Stimulated activated naive B cell treated with anti-CD40 and anti-IgM and Interleukin-4, amounts not matched to agents 10 μg/mL and 1 μg/mL and 100 μg/mL, for 72 hours (primary cell): ENCODE measurements around the gene RAB6B.

Experiments
- ATAC-seq, 2 donors: fragments of 150-1000 bp; cut with Tn5 transposase; replicated peaks; 2 replicates each; pipeline ENCODE4 v1.10.0; 2021; ENCODE audit warnings: moderate library complexity in 1 of 2
- DNase-seq: peaks from one replicate; pipeline ENCODE4 v3.0.0; 2021
- H3K27ac Mint-ChIP-seq: one replicate; pipeline ENCODE4 v1.8.0; 2022; ENCODE audit warnings: mild to moderate bottlenecking, mixed read lengths
- H3K27me3 Mint-ChIP-seq, 2 donors: one replicate each; pipeline ENCODE4 v1.8.0; 2022; ENCODE audit warnings: mixed read lengths in 2 of 2
- H3K36me3 Mint-ChIP-seq, 2 donors: one replicate each; pipeline ENCODE4 v1.8.0; 2022; ENCODE audit warnings: mixed read lengths in 2 of 2, mild to moderate bottlenecking in 1 of 2
- H3K4me1 Mint-ChIP-seq, 2 donors: one replicate each; pipeline ENCODE4 v1.8.0; 2022; ENCODE audit warnings: mixed read lengths in 2 of 2, mild to moderate bottlenecking in 1 of 2
- H3K4me3 Mint-ChIP-seq, 2 donors: one replicate each; pipeline ENCODE4 v1.8.0; 2022; ENCODE audit warnings: mild to moderate bottlenecking in 2 of 2, mixed read lengths in 2 of 2, moderate library complexity in 1 of 2
- H3K9me3 Mint-ChIP-seq, 2 donors: one replicate each; pipeline ENCODE4 v1.8.0; 2022; ENCODE audit warnings: mixed read lengths in 2 of 2, mild to moderate bottlenecking in 1 of 2

RAB6B gene

DNA sequence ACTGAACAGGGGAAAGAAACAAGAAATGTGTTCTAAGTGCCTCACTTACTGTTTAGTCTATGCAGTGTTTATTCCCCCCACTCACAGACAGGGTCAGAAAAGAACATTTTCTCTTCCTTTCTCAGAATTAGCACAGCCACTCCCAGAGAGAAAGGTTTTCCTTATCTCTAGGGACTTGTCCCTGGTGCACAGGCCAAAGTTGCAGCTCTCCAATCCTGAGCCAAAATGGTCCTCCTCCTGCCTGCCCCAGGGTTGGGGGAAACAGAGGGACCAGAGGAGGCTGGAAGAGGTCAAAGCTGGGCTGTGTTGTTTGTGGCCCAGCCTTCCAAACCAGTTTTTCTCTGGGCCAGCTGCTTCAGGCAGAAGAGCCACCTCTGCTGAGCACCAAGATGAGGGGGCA lies 12.0 kb downstream of the RAB6B start:
- Mint-ChIP-seq H3K4me3 (no peak overlapping the region), H3K9me3 (peaks cover 2 to 11% of the 10 kb centered on the region in 2 donors), H3K36me3 (no peaks in the 10 kb centered on the region), H3K4me1 (peaks cover 0 to 6% of the 10 kb centered on the region in 2 donors), H3K27me3 (peaks cover 15 to 35% of the 10 kb centered on the region in 2 donors), H3K27ac (no peak overlapping the region)
- ATAC-seq = no peak
- DNase-seq = no peak

DNA sequence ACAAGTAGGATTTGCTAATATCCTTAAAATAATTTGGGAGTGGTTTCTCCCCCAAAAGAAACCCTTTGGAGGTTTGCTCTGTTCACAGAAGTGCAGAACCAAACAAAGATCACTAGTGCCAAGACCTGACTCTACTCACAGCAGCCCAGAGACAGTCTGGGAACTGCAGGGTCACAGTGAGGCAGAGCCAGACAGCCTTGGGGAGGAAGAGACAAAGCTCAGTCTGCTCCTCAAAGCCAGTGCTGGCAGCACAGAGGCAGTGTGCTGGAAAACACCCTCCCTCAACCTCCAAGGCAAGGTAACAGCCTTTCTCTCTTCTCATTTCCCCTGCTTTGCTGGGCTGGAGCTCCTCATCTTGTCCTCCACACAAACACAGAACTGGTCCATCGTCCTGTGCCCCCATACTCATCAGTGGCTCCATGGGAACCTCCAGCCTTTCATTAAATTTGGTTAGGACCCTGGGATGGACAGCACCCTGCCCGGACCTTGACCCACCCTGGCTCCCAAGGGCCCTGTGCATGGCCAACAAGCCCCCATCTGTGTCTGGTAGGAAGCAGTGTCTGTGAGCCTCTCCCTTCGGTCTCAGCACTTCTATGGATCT lies 12.6 kb downstream of the RAB6B start:
- ATAC-seq = peak in 1 of 2 donors; percentile 22
- peaks cover 15 to 35% of the 10 kb centered on the region in 2 donors for H3K27me3 Mint-ChIP-seq
- no peak for DNase-seq
- H3K9me3 Mint-ChIP-seq = peaks cover 4 to 16% of the 10 kb centered on the region in 2 donors
- peaks cover 0 to 5% of the 10 kb centered on the region in 2 donors for H3K4me1 Mint-ChIP-seq
- no peak overlapping the region for H3K4me3 Mint-ChIP-seq
- no peaks in the 10 kb centered on the region for H3K36me3 Mint-ChIP-seq
- no peak overlapping the region for H3K27ac Mint-ChIP-seq

DNA sequence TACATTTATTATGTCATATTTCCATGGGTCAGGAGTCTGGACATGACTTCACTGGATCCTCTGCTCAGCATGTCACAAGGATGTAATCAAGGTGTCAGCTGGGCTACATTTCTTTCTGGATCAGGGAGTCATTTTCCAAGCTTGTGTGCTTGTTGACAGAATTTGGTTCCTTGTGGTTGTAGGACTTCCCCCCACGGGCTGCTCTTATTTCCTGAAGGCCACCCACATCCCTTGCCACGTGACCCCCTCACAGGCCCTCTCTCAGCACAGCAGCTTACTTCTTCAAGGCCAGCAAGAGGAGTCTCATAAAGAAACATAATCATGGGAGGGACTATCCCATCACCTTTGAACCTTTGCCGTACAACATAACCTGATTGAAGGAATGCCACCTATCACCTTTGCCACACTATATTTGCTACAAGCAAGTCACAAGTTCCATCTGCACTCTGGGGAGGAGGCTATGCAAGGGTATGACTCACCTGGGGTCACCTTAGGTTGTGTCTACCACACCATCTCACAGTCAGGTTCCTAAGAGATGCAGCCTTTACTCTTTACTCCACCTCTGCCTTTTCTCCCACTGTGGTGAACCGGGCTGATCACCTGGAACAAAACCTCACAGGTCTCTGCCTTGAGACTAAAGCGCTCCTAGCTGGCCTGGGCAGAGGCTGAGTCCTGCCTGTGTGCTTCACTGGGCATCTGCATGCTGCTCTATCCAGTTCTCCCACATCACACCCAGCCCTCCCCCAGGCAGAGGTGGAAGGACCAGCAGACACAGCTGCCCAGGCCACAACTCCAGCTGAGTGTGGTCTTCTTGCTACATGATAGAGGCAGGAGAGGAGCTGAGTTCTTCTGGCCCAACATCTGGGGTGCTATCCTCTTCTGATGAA lies 13.5 kb downstream of the RAB6B start:
- ATAC-seq (peak; percentile 29 to 53), DNase-seq (no peak)
- Mint-ChIP-seq H3K27ac (no peak overlapping the region), H3K36me3 (peaks cover 0 to 4% of the 10 kb centered on the region in 2 donors), H3K4me1 (peaks cover 0 to 2% of the 10 kb centered on the region in 2 donors), H3K27me3 (peaks cover 15 to 35% of the 10 kb centered on the region in 2 donors), H3K9me3 (peaks cover 8 to 24% of the 10 kb centered on the region in 2 donors), H3K4me3 (no peak overlapping the region)

DNA sequence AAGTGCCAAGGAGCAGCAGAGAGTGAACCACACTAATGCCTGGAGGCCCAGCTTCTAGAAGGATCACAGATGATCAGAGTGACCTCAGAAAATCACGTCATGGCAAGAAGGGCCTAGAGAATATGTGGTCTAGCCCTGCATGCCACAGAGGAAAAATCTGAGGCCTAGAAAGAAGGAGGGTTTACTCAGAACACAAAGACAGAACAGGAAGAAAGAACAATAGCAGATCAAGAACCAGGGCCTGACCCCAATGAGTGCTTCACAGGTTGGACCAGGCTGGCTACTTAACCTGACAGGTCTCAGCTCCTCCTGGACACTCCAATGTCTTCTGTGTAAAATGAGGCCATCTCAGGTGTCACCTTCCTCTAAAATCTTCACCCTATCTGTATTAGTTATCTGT lies 14.2 kb downstream of the RAB6B start:
- ATAC-seq (peak in 1 of 2 donors; percentile 21), DNase-seq (no peak)
- peaks cover 0 to 2% of the 10 kb centered on the region in 2 donors for H3K4me1 Mint-ChIP-seq
- peaks cover 11 to 29% of the 10 kb centered on the region in 2 donors for H3K9me3 Mint-ChIP-seq
- no peak overlapping the region for H3K4me3 Mint-ChIP-seq
- H3K36me3 Mint-ChIP-seq = peaks cover 0 to 4% of the 10 kb centered on the region in 2 donors
- peaks cover 15 to 41% of the 10 kb centered on the region in 2 donors for H3K27me3 Mint-ChIP-seq
- no peak overlapping the region for H3K27ac Mint-ChIP-seq

DNA sequence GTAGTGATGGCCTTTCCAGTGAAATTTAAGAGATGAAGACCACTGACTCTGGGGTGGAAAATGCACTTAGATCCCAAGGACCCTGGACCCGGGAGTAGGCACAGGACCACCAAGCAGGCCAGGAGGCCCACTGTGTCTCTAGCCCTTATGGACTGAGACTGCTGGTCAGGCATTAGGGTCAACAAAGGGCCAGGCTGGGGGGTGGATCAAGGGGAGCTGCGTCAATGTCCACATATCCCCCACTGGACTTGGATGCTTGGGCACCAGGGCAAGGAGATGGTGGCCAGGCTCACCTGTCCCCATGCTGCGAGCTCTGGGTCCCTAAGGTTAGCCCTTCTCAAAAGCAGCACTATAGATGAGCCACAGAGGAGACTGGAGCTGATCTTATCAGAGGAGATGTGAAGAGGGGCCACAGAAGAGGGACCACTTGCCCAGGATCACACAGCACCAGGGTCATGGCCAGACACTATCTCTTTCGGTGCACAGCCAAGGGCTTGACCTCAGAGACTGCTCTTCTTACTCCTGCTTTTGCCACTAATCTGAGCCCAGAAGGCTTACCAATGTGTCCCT lies 14.7 kb downstream of the RAB6B start:
- DNase-seq = no peak
- ATAC-seq = no peak
- peaks cover 18 to 43% of the 10 kb centered on the region in 2 donors for H3K27me3 Mint-ChIP-seq
- peaks cover 11 to 29% of the 10 kb centered on the region in 2 donors for H3K9me3 Mint-ChIP-seq
- no peak overlapping the region for H3K27ac Mint-ChIP-seq
- H3K4me1 Mint-ChIP-seq = peaks cover 0 to 2% of the 10 kb centered on the region in 2 donors
- peaks cover 0 to 4% of the 10 kb centered on the region in 2 donors for H3K36me3 Mint-ChIP-seq
- H3K4me3 Mint-ChIP-seq = no peak overlapping the region

DNA sequence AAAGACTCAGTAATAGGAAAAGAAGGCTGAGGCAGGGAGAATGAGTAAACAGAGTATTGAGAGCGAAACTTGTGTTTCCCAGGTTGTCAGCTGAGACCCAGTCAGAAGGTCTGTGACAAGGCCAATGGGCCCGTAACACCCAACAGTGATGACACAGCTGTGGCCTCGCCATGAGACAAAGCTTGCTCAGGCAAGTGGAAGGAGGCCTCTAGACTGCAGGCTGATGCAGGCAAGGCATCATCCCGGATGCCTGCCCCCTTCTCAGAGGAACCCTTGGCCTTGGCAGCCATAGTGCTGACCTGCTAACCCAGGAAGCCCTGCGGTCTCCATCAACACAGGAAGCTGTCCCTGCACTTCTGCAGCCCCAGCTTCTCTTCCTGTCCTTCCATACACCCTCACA lies 15.4 kb downstream of the RAB6B start:
- Mint-ChIP-seq H3K4me1 (peaks cover 0 to 2% of the 10 kb centered on the region in 2 donors), H3K27ac (no peak overlapping the region), H3K36me3 (peaks cover 0 to 4% of the 10 kb centered on the region in 2 donors), H3K4me3 (no peak overlapping the region), H3K27me3 (peaks cover 22 to 41% of the 10 kb centered on the region in 2 donors), H3K9me3 (peaks cover 11 to 29% of the 10 kb centered on the region in 2 donors)
- no peak for ATAC-seq
- no peak for DNase-seq

DNA sequence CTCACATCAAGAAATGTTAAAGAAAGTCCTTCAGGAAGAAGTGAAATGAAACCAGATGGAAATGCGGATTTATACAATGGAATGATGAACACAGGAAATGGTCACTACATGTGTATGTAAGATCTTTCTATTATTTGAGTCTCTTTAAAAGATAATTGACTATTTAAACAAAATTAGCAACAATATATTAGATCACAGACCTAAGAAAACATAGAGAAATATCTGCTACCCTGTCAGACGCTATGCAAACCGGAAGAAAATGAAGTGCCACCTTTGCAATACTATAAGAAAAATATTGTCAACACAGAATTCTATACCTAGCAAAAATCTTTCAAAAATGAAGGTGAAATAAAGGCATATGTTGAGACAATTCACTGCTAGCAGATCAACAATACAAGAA lies 17.2 kb downstream of the RAB6B start:
- peaks cover 13 to 25% of the 10 kb centered on the region in 2 donors for H3K27me3 Mint-ChIP-seq
- H3K27ac Mint-ChIP-seq = no peak overlapping the region
- peaks cover 0 to 2% of the 10 kb centered on the region in 2 donors for H3K4me1 Mint-ChIP-seq
- peaks cover 0 to 4% of the 10 kb centered on the region in 2 donors for H3K36me3 Mint-ChIP-seq
- no peak for ATAC-seq
- DNase-seq = no peak
- H3K9me3 Mint-ChIP-seq = peaks cover 11 to 29% of the 10 kb centered on the region in 2 donors
- no peak overlapping the region for H3K4me3 Mint-ChIP-seq

DNA sequence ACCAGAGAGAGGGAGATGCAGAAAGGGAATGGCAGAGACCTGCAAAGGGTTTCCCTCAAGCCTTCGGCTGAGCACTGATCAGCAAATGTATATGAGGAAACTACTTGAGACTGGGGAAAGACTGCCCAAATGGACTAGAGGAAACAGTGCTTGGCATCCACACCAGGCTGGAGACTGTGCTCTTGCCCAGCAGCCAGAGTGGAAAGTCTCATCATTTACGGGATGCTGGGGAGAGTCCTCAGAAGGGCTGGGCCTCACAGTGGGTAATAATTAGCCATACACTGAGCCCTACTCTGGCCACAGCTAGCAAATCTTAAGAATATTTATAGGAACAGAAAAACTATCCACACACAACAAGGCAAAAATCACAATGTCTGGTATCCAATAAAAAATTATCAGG lies 18.5 kb downstream of the RAB6B start:
- Mint-ChIP-seq H3K9me3 (peaks cover 11 to 29% of the 10 kb centered on the region in 2 donors), H3K27ac (no peak overlapping the region), H3K27me3 (peaks cover 20 to 21% of the 10 kb centered on the region in 2 donors), H3K4me3 (no peak overlapping the region), H3K4me1 (peaks cover 0 to 2% of the 10 kb centered on the region in 2 donors), H3K36me3 (peaks cover 0 to 4% of the 10 kb centered on the region in 2 donors)
- ATAC-seq (no peak), DNase-seq (no peak)

DNA sequence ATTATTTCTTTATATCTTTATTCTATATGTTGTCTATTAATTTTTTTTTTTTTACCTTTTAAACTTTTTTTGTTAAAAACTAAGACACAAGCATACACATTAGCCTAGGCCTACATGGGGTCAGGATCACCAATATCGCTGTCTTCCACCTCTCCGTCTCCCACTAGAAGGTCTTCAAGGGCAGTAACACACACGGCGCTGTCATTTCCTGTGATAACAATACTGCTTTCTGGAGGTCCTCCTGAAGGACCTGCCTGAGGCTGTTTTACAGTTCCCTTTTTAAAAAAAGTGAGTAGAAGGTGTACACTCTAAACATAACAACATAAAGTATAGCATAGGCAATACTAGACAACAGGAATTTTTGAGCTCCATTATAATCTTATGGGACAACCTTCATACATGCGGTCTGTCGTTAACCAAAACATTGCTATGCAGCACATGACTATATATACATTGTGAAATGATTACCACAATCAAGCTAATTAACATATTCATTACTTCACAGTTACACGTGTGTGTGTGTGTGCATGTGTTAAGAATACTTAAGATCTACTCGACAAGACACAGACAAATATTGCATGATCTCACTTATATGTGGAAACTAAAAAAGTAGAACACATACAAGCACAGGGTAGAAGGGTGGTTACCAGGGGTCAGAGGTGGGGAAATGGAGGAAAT lies 20.8 kb downstream of the RAB6B start:
- H3K36me3 Mint-ChIP-seq = peaks cover 0 to 4% of the 10 kb centered on the region in 2 donors
- H3K9me3 Mint-ChIP-seq = peaks cover 9 to 22% of the 10 kb centered on the region in 2 donors
- H3K4me3 Mint-ChIP-seq = no peak overlapping the region
- H3K27me3 Mint-ChIP-seq = peaks cover 20 to 21% of the 10 kb centered on the region in 2 donors
- DNase-seq (no peak), ATAC-seq (no peak)
- no peak overlapping the region for H3K27ac Mint-ChIP-seq
- H3K4me1 Mint-ChIP-seq = no peaks in the 10 kb centered on the region

DNA sequence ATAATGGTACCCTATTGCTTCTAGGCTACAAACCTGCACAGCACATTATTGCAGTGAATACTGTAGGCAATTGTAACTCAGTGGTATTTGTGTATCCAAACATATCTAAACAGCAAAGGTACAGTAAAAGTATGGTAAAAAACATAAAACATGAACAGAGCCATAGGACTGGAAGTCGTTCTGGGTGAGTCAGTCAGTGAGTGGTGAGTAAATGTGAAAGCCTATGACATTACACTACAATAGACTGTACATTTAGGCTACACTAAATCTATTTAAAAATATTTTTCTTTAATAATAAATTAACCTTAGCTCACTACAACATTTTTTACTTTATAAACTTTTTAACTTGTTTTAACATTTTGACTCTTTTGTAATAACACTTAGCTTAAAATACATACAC lies 21.3 kb downstream of the RAB6B start:
- H3K36me3 Mint-ChIP-seq = peaks cover 0 to 4% of the 10 kb centered on the region in 2 donors
- DNase-seq (no peak), ATAC-seq (peak; percentile 45 to 59)
- H3K9me3 Mint-ChIP-seq = peaks cover 9 to 22% of the 10 kb centered on the region in 2 donors
- H3K27me3 Mint-ChIP-seq = peaks cover 19 to 20% of the 10 kb centered on the region in 2 donors
- H3K4me1 Mint-ChIP-seq = no peaks in the 10 kb centered on the region
- no peak overlapping the region for H3K27ac Mint-ChIP-seq
- no peak overlapping the region for H3K4me3 Mint-ChIP-seq

DNA sequence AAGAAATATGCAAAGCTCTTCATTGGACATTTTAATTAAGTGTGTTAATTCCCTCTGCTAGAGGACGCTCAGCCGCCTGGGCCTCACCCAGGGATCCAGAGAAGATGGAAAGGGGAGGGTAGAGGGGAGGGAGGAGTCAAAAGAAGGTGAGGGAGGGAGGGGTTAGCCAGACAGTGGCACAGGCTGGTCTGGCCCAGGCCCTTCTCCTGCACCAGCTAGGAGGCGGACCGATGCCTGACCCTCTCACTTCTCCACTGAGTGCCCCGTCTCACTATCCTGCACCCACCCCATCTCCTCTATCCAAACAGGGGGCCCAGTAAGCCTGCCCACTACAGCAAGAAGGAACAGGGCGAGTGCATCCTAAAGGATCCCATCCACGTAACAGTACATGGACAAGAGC lies 22.9 kb downstream of the RAB6B start:
- no peak for ATAC-seq
- Mint-ChIP-seq H3K27ac (no peak overlapping the region), H3K9me3 (peaks cover 3 to 10% of the 10 kb centered on the region in 2 donors), H3K4me1 (no peaks in the 10 kb centered on the region), H3K4me3 (no peak overlapping the region), H3K27me3 (peaks cover 27 to 32% of the 10 kb centered on the region in 2 donors), H3K36me3 (peaks cover 0 to under 1% of the 10 kb centered on the region in 2 donors)
- no peak for DNase-seq

DNA sequence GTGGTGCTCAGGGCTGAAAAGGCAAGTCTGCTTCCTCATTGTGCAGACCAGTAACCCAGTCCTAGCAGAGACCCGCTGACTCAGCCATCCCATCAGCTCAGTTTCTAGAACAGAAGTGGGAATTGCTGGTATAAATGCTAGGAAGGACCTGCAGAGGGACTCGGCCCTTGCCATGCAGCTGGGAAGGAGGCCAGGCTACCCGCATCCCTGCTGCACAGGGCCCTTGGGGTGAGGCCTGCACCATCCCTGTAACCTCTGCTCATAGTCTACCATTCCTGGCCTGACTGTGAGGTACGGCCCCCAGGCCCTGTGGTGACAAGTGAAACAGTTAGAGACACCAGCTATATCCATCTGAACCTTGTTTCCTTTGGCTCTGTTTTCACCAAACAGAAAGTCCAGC lies 23.5 kb downstream of the RAB6B start:
- H3K36me3 Mint-ChIP-seq = no peaks in the 10 kb centered on the region
- no peak overlapping the region for H3K27ac Mint-ChIP-seq
- H3K4me1 Mint-ChIP-seq = no peaks in the 10 kb centered on the region
- peaks cover 27 to 36% of the 10 kb centered on the region in 2 donors for H3K27me3 Mint-ChIP-seq
- ATAC-seq (no peak), DNase-seq (no peak)
- peaks cover 3 to 4% of the 10 kb centered on the region in 2 donors for H3K9me3 Mint-ChIP-seq
- H3K4me3 Mint-ChIP-seq = no peak overlapping the region

DNA sequence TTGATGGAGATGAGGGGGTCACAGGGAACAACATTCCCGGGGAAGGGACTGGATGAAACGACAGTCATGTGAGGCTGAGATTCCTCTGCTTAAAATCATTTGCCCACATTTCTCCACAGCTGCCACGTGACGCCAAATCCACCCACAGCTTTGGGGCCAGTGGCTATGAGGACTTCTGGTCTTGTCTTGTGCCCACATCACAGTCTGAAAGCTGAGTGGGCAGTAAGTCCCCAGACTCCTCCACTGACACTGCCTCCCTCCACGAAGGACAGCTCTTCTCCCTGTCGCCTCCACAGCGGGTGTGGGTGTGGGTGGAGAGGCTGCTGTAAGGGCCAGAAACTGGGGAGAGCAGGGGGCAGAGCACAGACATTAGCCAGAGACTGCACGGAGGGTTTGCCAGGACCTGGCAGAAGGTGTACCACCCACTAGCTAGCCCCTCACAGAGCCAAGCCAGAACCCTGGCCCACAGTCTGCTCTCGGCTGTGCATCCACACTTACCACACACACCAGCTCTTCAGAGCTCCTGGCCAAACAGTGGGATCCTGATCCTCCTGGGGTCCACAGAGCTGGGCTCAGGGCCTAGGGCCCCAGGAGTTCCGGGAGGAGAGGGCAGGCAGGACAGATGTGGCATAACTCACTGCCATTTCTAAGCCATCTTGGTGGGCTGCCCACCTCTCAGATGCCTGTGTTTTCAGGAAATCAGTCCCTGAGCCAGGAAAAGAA lies 24.2 kb downstream of the RAB6B start:
- peaks cover 27 to 32% of the 10 kb centered on the region in 2 donors for H3K27me3 Mint-ChIP-seq
- H3K36me3 Mint-ChIP-seq = no peaks in the 10 kb centered on the region
- no peak overlapping the region for H3K27ac Mint-ChIP-seq
- ATAC-seq (no peak), DNase-seq (no peak)
- no peaks in the 10 kb centered on the region for H3K4me1 Mint-ChIP-seq
- no peaks in the 10 kb centered on the region for H3K9me3 Mint-ChIP-seq
- no peak overlapping the region for H3K4me3 Mint-ChIP-seq
